GM21737 (cell line): ENCODE data around the gene KIF24.
"Not testable (repeated sequence)": the region's sequence is repeated elsewhere in the genome, so short reads cannot be mapped to it uniquely, and the experiment has no call there.

Experiments
- ATAC-seq: cut with Tn5 transposase; IDR thresholded peaks from one replicate; pipeline ENCODE4 v1.9.1; 2021; ENCODE audit warnings: mild to moderate bottlenecking, moderate library complexity; ENCODE audit not compliant: unreplicated experiment

The KIF24 gene

GRCh38 chr9:34332076-34332964, 3.3 kb upstream of the KIF24 start:
- ATAC-seq: no peak

GRCh38 chr9:34331196-34331595, 2.1 kb upstream of the KIF24 start:
- no peak for ATAC-seq

GRCh38 chr9:34328500-34328986, 525 bp downstream of the KIF24 start:
- ATAC-seq: peak; percentile 1

GRCh38 chr9:34326690-34327089, 2.4 kb downstream of the KIF24 start:
- ATAC-seq: no peak

GRCh38 chr9:34322899-34323591, 6.0 kb downstream of the KIF24 start:
- no peak for ATAC-seq

GRCh38 chr9:34321451-34321850, 7.6 kb downstream of the KIF24 start:
- no peak for ATAC-seq

- ATAC-seq: no peak
Measured at GRCh38 chr9:34318163-34318790, 10.8 kb downstream of the KIF24 start.

- ATAC-seq: no peak
Measured at GRCh38 chr9:34317436-34317835, 11.6 kb downstream of the KIF24 start.

- ATAC-seq: no peak
Measured at GRCh38 chr9:34311499-34312185, 17.4 kb downstream of the KIF24 start.

GRCh38 chr9:34310215-34310614, 18.9 kb downstream of the KIF24 start:
- ATAC-seq: no peak

- ATAC-seq: not testable (repeated sequence)
Measured at GRCh38 chr9:34308316-34308715, 20.8 kb downstream of the KIF24 start.

- ATAC-seq: not testable (repeated sequence)
Measured at GRCh38 chr9:34301064-34301463, 28.0 kb downstream of the KIF24 start.

GRCh38 chr9:34292552-34292951, 36.5 kb downstream of the KIF24 start:
- ATAC-seq: no peak

- no peak for ATAC-seq
Measured at GRCh38 chr9:34291423-34291822, 37.6 kb downstream of the KIF24 start.

- ATAC-seq: no peak
Measured at GRCh38 chr9:34291023-34291422, 38.0 kb downstream of the KIF24 start.

GRCh38 chr9:34289159-34289558, 39.9 kb downstream of the KIF24 start:
- ATAC-seq: no peak

- ATAC-seq: no peak
Measured at GRCh38 chr9:34282096-34282495, 47.0 kb downstream of the KIF24 start.

- ATAC-seq: no peak
Measured at GRCh38 chr9:34279411-34279810, 49.7 kb downstream of the KIF24 start.
